Right hindlimb (tissue), 1 donor: Measurements from ENCODE around the gene BRD4.
"Not testable (repeated sequence)": the region's sequence is repeated elsewhere in the genome, so short reads cannot be mapped to it uniquely, and the experiment has no call there.

Source experiments
- DNase-seq: peaks from one replicate; pipeline ENCODE4 v3.0.0-alpha.2; 2018

Gene BRD4

GRCh38 chr19:15358918-15359317 is 26.6 kb upstream of the BRD4 start:
- DNase-seq: no peak

DNA sequence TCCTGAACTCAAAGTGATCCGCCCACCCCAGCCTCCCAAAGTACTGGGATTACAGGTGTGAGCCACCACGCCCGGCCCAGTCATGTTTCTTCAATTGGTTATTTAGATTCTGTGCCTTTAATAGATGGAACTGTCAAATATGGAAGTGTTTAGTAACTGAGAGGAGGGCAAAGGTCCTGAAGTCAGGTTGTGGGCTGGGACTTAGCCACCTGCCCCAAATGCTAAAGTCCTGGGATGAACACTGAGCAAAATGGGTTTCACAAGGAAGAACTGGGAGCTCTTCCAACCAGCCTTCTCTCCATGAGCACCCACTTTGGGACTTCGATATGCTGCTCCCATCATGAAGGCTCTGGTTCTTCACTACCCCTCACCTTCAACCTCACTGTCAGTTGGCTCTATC is 25.6 kb upstream of the BRD4 start:
- no peak for DNase-seq

- no peak for DNase-seq
These were observed 22.4 kb upstream of the BRD4 start for GRCh38 chr19:15354566-15355296.

DNA sequence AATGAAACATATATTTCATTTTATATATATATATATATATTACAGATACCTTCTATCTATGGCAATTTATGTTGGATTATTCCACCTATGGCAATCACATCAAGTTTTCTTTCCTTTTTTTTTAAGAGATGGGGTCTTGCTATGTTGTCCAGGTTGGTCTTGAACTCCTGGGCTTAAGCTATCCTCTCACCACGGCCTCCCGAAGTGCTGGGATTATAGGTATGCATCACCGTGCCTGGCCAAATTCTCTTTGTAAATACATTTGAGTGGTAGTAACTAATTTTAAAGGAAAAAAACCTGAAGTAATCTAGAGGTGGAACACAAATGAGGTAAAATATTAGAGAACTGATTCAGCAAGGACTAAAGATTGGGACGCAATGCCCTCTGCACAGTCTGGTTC is 21.6 kb upstream of the BRD4 start:
- DNase-seq: no peak

GRCh38 chr19:15352535-15352934 is 20.2 kb upstream of the BRD4 start:
- not testable (repeated sequence) for DNase-seq

DNA sequence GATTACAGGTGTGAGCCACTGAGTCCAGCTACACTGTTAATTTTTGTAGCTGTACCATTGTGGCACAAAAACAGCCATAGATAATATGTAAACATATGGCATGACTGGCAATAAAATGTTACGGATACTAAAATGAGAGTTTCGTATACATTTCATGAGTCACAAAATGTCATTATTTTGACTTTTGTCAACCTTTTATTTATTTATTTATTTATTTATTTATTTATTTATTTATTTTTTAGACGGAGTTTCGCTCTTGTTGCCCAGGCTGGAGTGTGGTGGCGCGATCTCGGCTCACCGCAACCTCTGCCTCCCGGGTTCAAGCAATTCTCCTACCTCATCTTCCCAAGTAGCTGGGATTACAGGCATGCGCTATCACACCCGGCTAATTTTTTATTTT is 9.0 kb upstream of the BRD4 start:
- DNase-seq: not testable (repeated sequence)

- no peak for DNase-seq
These were observed 7.7 kb upstream of the BRD4 start for GRCh38 chr19:15340086-15340485.

- DNase-seq: no peak
These were observed 4.9 kb upstream of the BRD4 start for GRCh38 chr19:15337202-15337601.

DNA sequence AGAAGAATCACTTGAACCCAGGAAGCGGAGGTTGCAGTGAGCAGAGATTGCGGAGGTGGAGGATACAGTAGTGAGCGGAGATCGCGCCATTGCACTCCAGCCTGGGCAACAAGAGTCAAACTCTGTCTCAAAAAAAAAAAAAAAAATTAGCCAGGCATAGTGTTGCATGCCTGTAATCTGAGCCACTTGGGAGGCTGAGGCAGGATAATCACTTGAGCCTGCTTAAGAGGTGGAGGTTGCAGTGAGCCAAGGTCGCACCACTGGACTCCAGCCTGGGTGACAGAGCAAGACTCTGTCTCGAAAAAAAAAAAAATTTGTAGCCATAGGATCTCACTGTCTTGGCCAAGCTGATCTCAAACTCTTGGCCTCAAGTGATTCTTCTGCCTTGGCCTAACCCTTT is 3.7 kb upstream of the BRD4 start:
- not testable (repeated sequence) for DNase-seq

- peak; percentile 60 for DNase-seq
These were observed 674 bp downstream of the BRD4 start for GRCh38 chr19:15331419-15332310.

DNA sequence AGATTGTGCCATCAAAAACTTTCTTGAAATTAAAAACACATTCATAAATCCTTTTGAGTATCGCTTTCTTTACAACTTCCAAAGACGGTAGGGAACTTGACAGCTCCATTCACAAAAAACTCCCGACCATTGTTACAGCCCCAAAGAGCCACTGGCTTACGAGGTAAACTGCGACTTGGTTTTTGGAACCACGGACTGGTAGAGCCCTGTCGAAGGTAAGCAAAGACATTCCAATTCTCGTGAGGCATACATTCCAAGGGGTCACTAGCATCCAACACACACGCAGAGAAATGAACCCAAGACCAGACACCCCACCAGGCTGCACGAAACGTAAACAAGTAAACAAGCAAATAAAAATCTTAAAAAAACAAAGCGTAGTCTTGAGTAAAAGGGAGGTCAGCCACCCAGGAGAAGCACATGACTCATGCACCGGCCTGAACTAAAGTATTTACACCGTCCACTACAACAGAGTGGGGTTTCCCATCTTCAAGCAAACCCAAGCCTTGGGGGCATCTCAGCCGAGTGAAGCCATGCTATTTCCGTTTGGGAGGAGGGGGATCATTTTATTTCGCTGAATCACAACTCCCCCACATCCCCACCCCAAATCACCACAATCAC is 1.4 kb downstream of the BRD4 start:
- no peak for DNase-seq

- DNase-seq: no peak
These were observed 4.0 kb downstream of the BRD4 start for GRCh38 chr19:15328312-15328711.

DNA sequence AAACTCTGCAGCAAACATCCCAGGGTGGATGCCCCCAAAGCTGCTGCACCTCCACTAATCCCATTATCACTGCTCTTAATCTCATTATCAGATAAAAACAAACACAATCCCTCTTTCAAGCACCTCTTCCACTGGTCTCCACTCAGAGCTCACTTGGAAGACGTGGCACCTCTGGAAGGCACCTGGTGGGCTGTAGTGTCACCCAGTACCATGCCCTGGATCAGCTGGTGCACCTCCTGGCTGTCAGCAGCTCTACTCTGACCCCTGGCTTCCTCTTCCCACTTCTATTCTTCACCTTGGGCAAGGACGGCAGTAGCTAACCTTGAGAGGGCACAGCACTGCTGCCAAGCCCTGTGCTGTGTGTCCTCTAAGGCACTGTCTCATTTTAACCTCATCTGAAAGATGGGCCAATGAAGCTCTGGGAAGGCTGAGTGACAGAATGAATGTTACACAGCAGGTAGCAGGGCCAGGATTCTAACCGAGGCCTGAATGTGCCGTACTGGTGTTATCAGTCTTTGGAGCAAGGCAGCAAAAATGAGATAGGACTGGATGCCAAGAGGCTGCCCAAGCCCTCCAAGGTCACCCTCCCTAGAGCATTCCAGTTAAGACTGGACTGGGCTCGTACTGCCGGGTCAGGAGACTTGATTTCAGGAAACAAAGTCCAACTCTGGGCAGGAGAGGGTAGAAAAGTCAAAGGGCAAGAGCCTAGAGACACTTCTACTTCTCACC is 7.4 kb downstream of the BRD4 start:
- DNase-seq: no peak

- no peak for DNase-seq
These were observed 8.7 kb downstream of the BRD4 start for GRCh38 chr19:15323496-15324235.

DNA sequence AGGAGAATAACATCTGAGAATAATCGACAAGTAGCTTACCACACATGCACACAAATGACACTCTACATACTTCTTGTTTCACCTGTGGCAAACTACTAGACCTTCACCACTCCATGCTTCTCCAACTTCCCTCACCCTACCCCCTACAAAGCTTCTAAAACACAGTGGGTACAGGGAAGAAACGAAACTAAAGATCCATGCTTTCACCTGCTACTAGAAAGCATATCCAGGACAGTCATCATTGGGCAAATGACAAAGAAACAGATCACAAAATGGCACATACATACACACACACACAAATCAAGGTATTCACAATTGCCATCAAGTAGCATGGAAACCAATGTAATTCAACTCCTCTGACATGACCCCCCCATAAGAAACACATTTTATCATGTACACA is 10.6 kb downstream of the BRD4 start:
- DNase-seq: no peak

- no peak for DNase-seq
These were observed 12.2 kb downstream of the BRD4 start for GRCh38 chr19:15320116-15320515.

- no peak for DNase-seq
These were observed 14.1 kb downstream of the BRD4 start for GRCh38 chr19:15318241-15318691.

GRCh38 chr19:15317392-15318071 is 14.8 kb downstream of the BRD4 start:
- DNase-seq: no peak

GRCh38 chr19:15316498-15316897 is 15.8 kb downstream of the BRD4 start:
- no peak for DNase-seq

DNA sequence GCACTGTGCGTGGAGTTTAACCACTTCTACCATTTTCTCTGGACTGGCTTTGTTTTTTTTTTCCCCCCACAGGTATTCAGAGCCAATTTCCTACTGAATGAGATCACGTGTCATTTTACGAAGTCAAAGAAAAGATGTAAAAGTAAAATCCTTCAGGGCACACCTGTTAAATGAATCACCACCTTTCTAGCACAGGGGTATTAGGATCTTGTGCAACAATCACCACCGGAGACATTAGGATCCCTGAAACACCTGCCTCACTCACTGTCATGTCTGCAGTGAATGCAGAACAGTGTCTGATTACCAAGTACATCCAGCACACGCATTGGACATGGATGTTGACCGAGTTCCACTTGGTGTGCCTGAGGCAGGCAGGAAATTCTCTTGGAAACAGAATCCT is 17.2 kb downstream of the BRD4 start:
- no peak for DNase-seq

DNA sequence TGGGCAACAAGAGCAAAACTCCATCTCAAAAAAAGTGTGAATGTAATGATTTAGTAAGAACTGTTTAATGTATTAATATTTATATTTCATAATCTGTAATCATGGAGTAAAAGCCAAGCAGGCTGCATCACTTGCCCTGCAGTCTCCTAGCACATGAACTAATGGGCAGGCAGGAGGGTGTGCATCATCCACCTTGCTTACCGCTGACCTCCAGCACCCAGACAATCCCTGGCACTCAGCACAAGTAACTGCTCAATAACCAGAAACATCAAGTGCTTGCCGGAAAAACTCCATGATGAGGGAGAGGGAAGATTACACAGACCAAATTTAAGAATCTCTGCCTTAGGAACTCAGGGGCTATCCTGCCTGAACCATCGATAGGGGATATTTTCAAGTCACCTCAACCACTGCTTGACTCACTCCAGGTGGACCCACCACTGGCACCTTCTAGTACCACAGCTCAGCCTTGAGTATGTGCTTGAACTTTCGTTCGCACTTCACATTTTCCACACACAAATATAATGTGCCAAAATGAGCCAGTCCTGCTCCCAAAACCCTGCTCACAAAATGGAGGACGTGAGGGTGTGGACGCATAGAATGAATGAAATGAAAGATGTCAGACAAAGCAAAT is 18.6 kb downstream of the BRD4 start:
- DNase-seq: no peak
